Mucosa of rectum (tissue), 2 donors: ENCODE results near the gene NCAPG.

Source experiments
- H3K27ac ChIP-seq, 2 donors: one replicate each; pipeline ENCODE4 v1.7.0; 2013; ENCODE audit warnings: inconsistent platforms in 2 of 2, low read depth in 2 of 2, low read length in 2 of 2
- H3K27me3 ChIP-seq, 2 donors: one replicate each; pipeline ENCODE4 v1.7.0; 2013; ENCODE audit warnings: low read length in 2 of 2; ENCODE audit not compliant: control insufficient read depth in 2 of 2, insufficient read depth in 2 of 2
- H3K36me3 ChIP-seq, 2 donors: one replicate each; pipeline ENCODE4 v1.7.0; 2013; ENCODE audit warnings: low read length in 2 of 2; ENCODE audit not compliant: control insufficient read depth in 2 of 2, insufficient read depth in 2 of 2
- H3K4me1 ChIP-seq, 2 donors: one replicate each; pipeline ENCODE4 v1.7.0; 2013; ENCODE audit warnings: low read length in 2 of 2, mild to moderate bottlenecking in 1 of 2; ENCODE audit not compliant: control insufficient read depth in 2 of 2, insufficient read depth in 2 of 2
- H3K4me3 ChIP-seq, 2 donors: one replicate each; pipeline ENCODE4 v1.7.0; 2013; ENCODE audit warnings: low read length in 2 of 2
- H3K9ac ChIP-seq, 2 donors: one replicate each; pipeline ENCODE4 v1.7.0; 2013; ENCODE audit warnings: low read length in 2 of 2, low read depth in 1 of 2, mild to moderate bottlenecking in 1 of 2
- H3K9me3 ChIP-seq, 2 donors: one replicate each; pipeline ENCODE4 v1.7.0; 2013; ENCODE audit warnings: low read length in 2 of 2; ENCODE audit not compliant: control insufficient read depth in 2 of 2
- donor health status: healthy.
- donor health status: Normal muscosa, but diverticular disease.

NCAPG gene

GRCh38 chr4:17788956-17789355, 21.8 kb upstream of the NCAPG start:
- Histone ChIP-seq H3K4me1 (no peaks in the 10 kb centered on the region), H3K9ac (no peak overlapping the region), H3K27ac (no peak overlapping the region), H3K27me3 (no peaks in the 10 kb centered on the region), H3K36me3 (no peaks in the 10 kb centered on the region), H3K9me3 (no peaks in the 10 kb centered on the region), H3K4me3 (no peak overlapping the region)

GRCh38 chr4:17794730-17795129, 16.0 kb upstream of the NCAPG start:
- H3K9me3 ChIP-seq: no peaks in the 10 kb centered on the region
- no peaks in the 10 kb centered on the region for H3K27me3 ChIP-seq
- H3K4me1 ChIP-seq: no peaks in the 10 kb centered on the region
- peaks cover 0 to 6% of the 10 kb centered on the region in 2 donors for H3K36me3 ChIP-seq
- no peak overlapping the region for H3K9ac ChIP-seq
- H3K4me3 ChIP-seq: no peak overlapping the region
- H3K27ac ChIP-seq: no peak overlapping the region

GRCh38 chr4:17797808-17798207, 13.0 kb upstream of the NCAPG start:
- Histone ChIP-seq H3K4me1 (no peaks in the 10 kb centered on the region), H3K9ac (no peak overlapping the region), H3K36me3 (peaks cover 4 to 12% of the 10 kb centered on the region in 2 donors), H3K4me3 (no peak overlapping the region), H3K27me3 (no peaks in the 10 kb centered on the region), H3K9me3 (no peaks in the 10 kb centered on the region), H3K27ac (no peak overlapping the region)

GRCh38 chr4:17805580-17806155, 5.1 kb upstream of the NCAPG start:
- no peak overlapping the region for H3K27ac ChIP-seq

GRCh38 chr4:17807446-17807845, 3.3 kb upstream of the NCAPG start:
- H3K4me1 ChIP-seq: peaks cover 23 to 27% of the 10 kb centered on the region in 2 donors
- no peak overlapping the region for H3K27ac ChIP-seq
- peak overlapping the region in 1 of 2 donors; percentile 51 for H3K4me3 ChIP-seq
- H3K27me3 ChIP-seq: no peaks in the 10 kb centered on the region
- H3K9ac ChIP-seq: peak overlapping the region; percentile 24 to 36
- H3K9me3 ChIP-seq: no peaks in the 10 kb centered on the region
- H3K36me3 ChIP-seq: peaks cover 21 to 23% of the 10 kb centered on the region in 2 donors

More at GRCh38 chr4:17805580-17806155, 5.1 kb upstream of the NCAPG start:
- Histone ChIP-seq H3K4me3 (no peak overlapping the region), H3K4me1 (peaks cover 17 to 23% of the 10 kb centered on the region in 2 donors), H3K9me3 (no peaks in the 10 kb centered on the region), H3K27me3 (no peaks in the 10 kb centered on the region), H3K36me3 (peaks cover 21 to 23% of the 10 kb centered on the region in 2 donors), H3K9ac (no peak overlapping the region)

- peak overlapping the region; percentile 97 to 99 for H3K9ac ChIP-seq
- H3K27ac ChIP-seq: peak overlapping the region; percentile 92 to 97
- H3K9me3 ChIP-seq: no peaks in the 10 kb centered on the region
- peak overlapping the region; percentile 95 to 99 for H3K4me3 ChIP-seq
- peaks cover 23 to 29% of the 10 kb centered on the region in 2 donors for H3K4me1 ChIP-seq
- H3K27me3 ChIP-seq: no peaks in the 10 kb centered on the region
- peaks cover 2 to 3% of the 10 kb centered on the region in 2 donors for H3K36me3 ChIP-seq
Measured at GRCh38 chr4:17809667-17810066, 1.1 kb upstream of the NCAPG start.

GRCh38 chr4:17811078-17811603, 362 bp downstream of the NCAPG start:
- Histone ChIP-seq H3K9ac (peak overlapping the region; percentile 46 to 52), H3K36me3 (peaks cover 0 to 3% of the 10 kb centered on the region in 2 donors), H3K27ac (peak overlapping the region in 1 of 2 donors; percentile 97), H3K27me3 (no peaks in the 10 kb centered on the region), H3K4me1 (peaks cover 23 to 29% of the 10 kb centered on the region in 2 donors), H3K9me3 (no peaks in the 10 kb centered on the region), H3K4me3 (peak overlapping the region; percentile 95 to 99)

GRCh38 chr4:17812125-17812524, 1.3 kb downstream of the NCAPG start:
- Histone ChIP-seq H3K9ac (no peak overlapping the region), H3K4me1 (peaks cover 21 to 26% of the 10 kb centered on the region in 2 donors)

GRCh38 chr4:17812801-17813200, 2.0 kb downstream of the NCAPG start:
- H3K4me3 ChIP-seq: no peak overlapping the region
- no peaks in the 10 kb centered on the region for H3K27me3 ChIP-seq
- H3K9ac ChIP-seq: no peak overlapping the region
- H3K27ac ChIP-seq: no peak overlapping the region
- H3K36me3 ChIP-seq: no peaks in the 10 kb centered on the region
- no peaks in the 10 kb centered on the region for H3K9me3 ChIP-seq
- H3K4me1 ChIP-seq: peaks cover 17 to 23% of the 10 kb centered on the region in 2 donors

More at GRCh38 chr4:17812125-17812524, 1.3 kb downstream of the NCAPG start:
- H3K36me3 ChIP-seq: peaks cover 0 to 3% of the 10 kb centered on the region in 2 donors
- H3K9me3 ChIP-seq: no peaks in the 10 kb centered on the region
- H3K4me3 ChIP-seq: peak overlapping the region in 1 of 2 donors; percentile 95
- no peak overlapping the region for H3K27ac ChIP-seq
- no peaks in the 10 kb centered on the region for H3K27me3 ChIP-seq

- no peaks in the 10 kb centered on the region for H3K9me3 ChIP-seq
Measured at GRCh38 chr4:17814140-17814539, 3.4 kb downstream of the NCAPG start.

More at GRCh38 chr4:17814140-17814539, 3.4 kb downstream of the NCAPG start:
- peaks cover 11 to 12% of the 10 kb centered on the region in 2 donors for H3K4me1 ChIP-seq
- no peaks in the 10 kb centered on the region for H3K27me3 ChIP-seq
- H3K27ac ChIP-seq: no peak overlapping the region
- no peak overlapping the region for H3K9ac ChIP-seq
- H3K36me3 ChIP-seq: no peaks in the 10 kb centered on the region
- H3K4me3 ChIP-seq: no peak overlapping the region
